CD14-positive monocyte (primary cell): ENCODE data around the gene PITRM1. TPM values are rescaled to one million over a fixed set of nuclear protein-coding genes. Genes with fewer than 3 reads are reported as not detected.

ENCODE experiments used
- DNase-seq, 3 donors: peaks; one replicate each; pipeline ENCODE4 v3.0.0-alpha.2; 2011 to 2022
- H2AFZ ChIP-seq: 2 replicates; pipeline ENCODE4 v1.6.0; 2012; ENCODE audit warnings: mild to moderate bottlenecking, low read depth, low read length, inconsistent platforms; ENCODE audit not compliant: insufficient read depth, poor library complexity, severe bottlenecking
- H3K27ac ChIP-seq, 2 donors: 1 replicate in 1 of 2; 2 replicates in 1 of 2; pipeline ENCODE4 v1.5.1; 2012 to 2013; ENCODE audit warnings: low read length in 2 of 2, control low read depth in 1 of 2, inconsistent platforms in 1 of 2, low read depth in 1 of 2, mild to moderate bottlenecking in 1 of 2
- H3K27me3 ChIP-seq, 2 donors: one replicate each; pipeline versions ENCODE4 v1.6.0 to v1.6.1; 2011 to 2013; ENCODE audit warnings: low read length in 2 of 2; ENCODE audit not compliant: control insufficient read depth in 2 of 2, insufficient read depth in 2 of 2
- H3K36me3 ChIP-seq, 2 donors: replicated peaks in 1 of 2; 1 replicate in 1 of 2; 2 replicates in 1 of 2; pipeline versions ENCODE4 v1.5.1 to v1.6.1; 2012 to 2013; ENCODE audit warnings: low read length in 2 of 2, control low read depth in 1 of 2, inconsistent platforms in 1 of 2, mild to moderate bottlenecking in 1 of 2; ENCODE audit not compliant: insufficient read depth in 2 of 2, control insufficient read depth in 1 of 2
- H3K4me1 ChIP-seq, 2 donors: 1 replicate in 1 of 2; 2 replicates in 1 of 2; pipeline versions ENCODE4 v1.5.1 to v1.6.1; 2012 to 2013; ENCODE audit warnings: low read length in 2 of 2, control low read depth in 1 of 2, inconsistent platforms in 1 of 2, mild to moderate bottlenecking in 1 of 2, moderate library complexity in 1 of 2; ENCODE audit not compliant: insufficient read depth in 2 of 2, control insufficient read depth in 1 of 2
- H3K4me2 ChIP-seq: replicated peaks from 2 replicates; pipeline ENCODE3; 2012; ENCODE audit warnings: low read length, moderate library complexity, mild to moderate bottlenecking; ENCODE audit not compliant: poor library complexity, severe bottlenecking; ENCODE audit errors: extremely low read depth
- H3K4me3 ChIP-seq, 3 experiments: fragments of 200-600 bp in 1 of 3; sonication (generic) in 1 of 3; replicated peaks in 1 of 3; 1 replicate in 2 of 3; 2 replicates in 1 of 3; pipeline ENCODE4 v1.5.1; 2011 to 2013; ENCODE audit warnings: low read length in 3 of 3, mild to moderate bottlenecking in 3 of 3, control low read depth in 2 of 3, low read depth in 2 of 3, inconsistent platforms in 1 of 3, moderate library complexity in 1 of 3
- H3K79me2 ChIP-seq: 2 replicates; pipeline ENCODE4 v1.6.0; 2012; ENCODE audit warnings: mild to moderate bottlenecking, control low read depth, inconsistent platforms, low read length, moderate library complexity; ENCODE audit not compliant: insufficient read depth
- H3K9ac ChIP-seq: 2 replicates; pipeline ENCODE4 v1.6.0; 2017; ENCODE audit warnings: low read length, mild to moderate bottlenecking; ENCODE audit not compliant: insufficient read depth, poor library complexity, severe bottlenecking
- H3K9me3 ChIP-seq, 2 donors: replicated peaks in 1 of 2; 1 replicate in 1 of 2; 2 replicates in 1 of 2; pipeline versions ENCODE4 v1.5.1 to v1.6.1; 2012 to 2013; ENCODE audit warnings: low read length in 2 of 2, control low read depth in 1 of 2; ENCODE audit not compliant: control insufficient read depth in 1 of 2, insufficient read depth in 1 of 2
- H4K20me1 ChIP-seq: 2 replicates; pipeline ENCODE4 v1.6.0; 2012; ENCODE audit warnings: mild to moderate bottlenecking, low read length, control low read depth, moderate library complexity; ENCODE audit not compliant: insufficient read depth
- H3K27ac Mint-ChIP-seq, 7 donors: one replicate each; pipeline ENCODE4 v1.8.0; 2020; ENCODE audit warnings: mild to moderate bottlenecking in 7 of 7, mixed read lengths in 7 of 7, moderate library complexity in 6 of 7, inconsistent platforms in 2 of 7
- H3K27me3 Mint-ChIP-seq, 3 donors: one replicate each; pipeline ENCODE4 v1.8.0; 2021 to 2022; ENCODE audit warnings: low read depth in 3 of 3, mild to moderate bottlenecking in 3 of 3, mixed read lengths in 3 of 3, moderate library complexity in 3 of 3, inconsistent platforms in 1 of 3
- H3K36me3 Mint-ChIP-seq, 2 donors: one replicate each; pipeline ENCODE4 v1.8.0; 2020; ENCODE audit warnings: mixed read lengths in 2 of 2, inconsistent platforms in 1 of 2, mild to moderate bottlenecking in 1 of 2
- H3K4me1 Mint-ChIP-seq: one replicate; pipeline ENCODE4 v1.8.0; 2020; ENCODE audit warnings: mild to moderate bottlenecking, mixed read lengths
- H3K4me3 Mint-ChIP-seq, 2 donors: one replicate each; pipeline ENCODE4 v1.8.0; 2020; ENCODE audit warnings: mild to moderate bottlenecking in 2 of 2, mixed read lengths in 2 of 2, moderate library complexity in 1 of 2
- H3K9me3 Mint-ChIP-seq, 7 donors: one replicate each; pipeline ENCODE4 v1.8.0; 2020 to 2022; ENCODE audit warnings: mixed read lengths in 7 of 7, mild to moderate bottlenecking in 6 of 7, moderate library complexity in 6 of 7, inconsistent platforms in 2 of 7
- WGBS: methylation state at CpG from one replicate; pipeline ENCODE4 v1.1.5; 2013; ENCODE audit warnings: missing lambda C conversion rate; ENCODE audit not compliant: insufficient coverage; 5-methylcytosine and 5-hydroxymethylcytosine counted together
- intact Hi-C, 2 donors: fragments of 100-400 bp; cut with micrococcal nuclease; formaldehyde crosslinking; loops; one replicate each; pipeline versions ENCODE4 v1.15.0 to v1.15.1; 2023
- polyA plus RNA-seq, 3 donors: library from polyadenylated mRNA; depleted of rRNA in 1 of 3; unstranded in 2 of 3; stranded (reverse) in 1 of 3; fragments of 300-500 nt in 2 of 3; fragments of >200 nt in 1 of 3; fragmentation: Illumina TruSeq in 2 of 3; gene quantifications; 1 replicate in 2 of 3; 2 replicates in 1 of 3; pipeline ENCODE4 v1.2.3, GENCODE V29; 2012 to 2021
- TF ChIP-seq, protein P1 (sequence below): fragments of 200-600 bp; IDR thresholded peaks from one replicate; pipeline ENCODE4 v1.8.0; 2022; ENCODE audit warnings: antibody characterized with exemption, mild to moderate bottlenecking

Gene PITRM1
- polyA plus RNA-seq, 3 donors = 15.3 to 45.7 (median 23.2) TPM

DNA sequence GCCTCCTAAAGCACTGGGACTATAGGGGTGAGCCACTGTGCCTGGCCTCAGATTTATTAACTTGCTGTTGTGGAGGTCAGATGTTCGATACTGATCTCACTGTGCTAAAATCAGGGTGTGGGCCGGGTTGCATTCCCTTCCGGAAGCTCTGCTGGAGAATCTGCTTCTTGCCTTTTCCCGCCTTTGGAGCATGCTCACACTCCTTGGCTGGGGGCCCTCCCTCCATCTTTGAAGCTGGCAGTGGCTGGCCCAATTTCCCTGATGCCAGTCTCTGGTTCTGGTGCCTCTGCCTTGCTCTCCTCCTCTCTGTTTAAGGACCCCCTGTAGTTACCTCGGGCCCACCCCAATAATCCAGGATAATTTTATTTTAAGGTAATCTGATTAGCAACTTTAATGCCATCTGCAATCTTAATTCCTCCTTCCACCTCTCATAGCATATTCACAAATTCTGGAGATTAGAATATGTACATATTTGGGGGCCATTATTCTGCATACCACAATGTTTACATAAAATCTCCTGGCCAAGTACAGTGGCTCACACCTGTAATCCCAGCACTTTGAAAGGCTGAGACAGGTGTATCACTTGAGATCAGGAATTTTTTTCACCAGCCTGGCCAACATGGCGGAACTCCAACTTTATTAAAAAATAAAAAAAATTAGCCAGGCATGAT lies 7.9 kb upstream of the PITRM1 start:
- peaks cover 6 to 8% of the 10 kb centered on the region in 2 donors for H3K4me1 ChIP-seq
- H3K9me3 ChIP-seq = no peaks in the 10 kb centered on the region
- H3K4me2 ChIP-seq = no peak overlapping the region
- no peak overlapping the region for H2AFZ ChIP-seq
- no peaks in the 10 kb centered on the region for H4K20me1 ChIP-seq
- H3K27me3 ChIP-seq = no peaks in the 10 kb centered on the region
- Mint-ChIP-seq H3K4me3 (no peak overlapping the region), H3K9me3 (peaks cover 0 to 2% (median 0%) of the 10 kb centered on the region in 7 donors), H3K36me3 (no peaks in the 10 kb centered on the region), H3K4me1 (peaks cover 11% of the 10 kb centered on the region), H3K27ac (no peak overlapping the region), H3K27me3 (peaks cover 7 to 9% (median 7%) of the 10 kb centered on the region in 3 donors)
- TF ChIP-seq, protein P1, sequence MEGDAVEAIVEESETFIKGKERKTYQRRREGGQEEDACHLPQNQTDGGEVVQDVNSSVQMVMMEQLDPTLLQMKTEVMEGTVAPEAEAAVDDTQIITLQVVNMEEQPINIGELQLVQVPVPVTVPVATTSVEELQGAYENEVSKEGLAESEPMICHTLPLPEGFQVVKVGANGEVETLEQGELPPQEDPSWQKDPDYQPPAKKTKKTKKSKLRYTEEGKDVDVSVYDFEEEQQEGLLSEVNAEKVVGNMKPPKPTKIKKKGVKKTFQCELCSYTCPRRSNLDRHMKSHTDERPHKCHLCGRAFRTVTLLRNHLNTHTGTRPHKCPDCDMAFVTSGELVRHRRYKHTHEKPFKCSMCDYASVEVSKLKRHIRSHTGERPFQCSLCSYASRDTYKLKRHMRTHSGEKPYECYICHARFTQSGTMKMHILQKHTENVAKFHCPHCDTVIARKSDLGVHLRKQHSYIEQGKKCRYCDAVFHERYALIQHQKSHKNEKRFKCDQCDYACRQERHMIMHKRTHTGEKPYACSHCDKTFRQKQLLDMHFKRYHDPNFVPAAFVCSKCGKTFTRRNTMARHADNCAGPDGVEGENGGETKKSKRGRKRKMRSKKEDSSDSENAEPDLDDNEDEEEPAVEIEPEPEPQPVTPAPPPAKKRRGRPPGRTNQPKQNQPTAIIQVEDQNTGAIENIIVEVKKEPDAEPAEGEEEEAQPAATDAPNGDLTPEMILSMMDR = no peak
- H3K79me2 ChIP-seq = no peaks in the 10 kb centered on the region
- H3K27ac ChIP-seq = no peak overlapping the region
- no peaks in the 10 kb centered on the region for H3K36me3 ChIP-seq
- intact Hi-C loops = no loop called here
- no peak overlapping the region for H3K4me3 ChIP-seq
- no peak for DNase-seq
- H3K9ac ChIP-seq = no peak overlapping the region
- WGBS = 94% methylated on average over 4 of the region's 6 CpGs

DNA sequence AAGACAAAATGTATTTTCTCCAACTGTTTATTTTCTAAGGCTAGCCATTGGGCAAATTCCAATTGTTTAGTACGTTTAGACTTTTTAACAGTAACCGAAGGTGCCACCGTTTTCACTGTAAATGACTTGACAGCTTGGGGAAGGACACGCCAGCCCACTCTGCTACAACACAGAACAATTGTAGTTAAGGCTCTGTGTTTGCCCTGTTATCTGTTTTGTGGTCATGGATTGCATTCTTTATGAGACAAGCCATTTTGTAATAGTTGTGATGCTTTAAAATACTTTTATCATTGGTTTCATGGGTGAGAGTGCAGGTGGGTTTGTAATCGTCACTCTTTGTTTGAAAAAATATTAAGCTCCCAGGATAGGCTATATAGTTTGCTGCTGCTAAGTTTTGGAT lies 6.6 kb upstream of the PITRM1 start:
- Mint-ChIP-seq H3K27ac (no peak overlapping the region), H3K27me3 (peaks cover 6 to 9% (median 7%) of the 10 kb centered on the region in 3 donors)
- DNase-seq = no peak

More for the DNA sequence above, 6.6 kb upstream of the PITRM1 start:
- Mint-ChIP-seq H3K36me3 (no peaks in the 10 kb centered on the region), H3K4me1 (peaks cover 13% of the 10 kb centered on the region), H3K9me3 (peaks cover 0 to 1% (median 0%) of the 10 kb centered on the region in 7 donors), H3K4me3 (no peak overlapping the region)
- Histone ChIP-seq H3K27me3 (no peaks in the 10 kb centered on the region), H3K9ac (no peak overlapping the region), H3K36me3 (no peaks in the 10 kb centered on the region), H4K20me1 (no peaks in the 10 kb centered on the region), H3K4me2 (no peak overlapping the region), H2AFZ (no peak overlapping the region), H3K79me2 (no peaks in the 10 kb centered on the region), H3K4me3 (no peak overlapping the region), H3K27ac (no peak overlapping the region), H3K4me1 (peaks cover 6 to 10% of the 10 kb centered on the region in 2 donors), H3K9me3 (no peaks in the 10 kb centered on the region)
- WGBS = no CpG with 5 or more reads among the region's 5 CpGs
- intact Hi-C loops = no loop called here
- TF ChIP-seq, protein P1 = no peak
